ENCODE data around the gene IL10RB.

DNA sequence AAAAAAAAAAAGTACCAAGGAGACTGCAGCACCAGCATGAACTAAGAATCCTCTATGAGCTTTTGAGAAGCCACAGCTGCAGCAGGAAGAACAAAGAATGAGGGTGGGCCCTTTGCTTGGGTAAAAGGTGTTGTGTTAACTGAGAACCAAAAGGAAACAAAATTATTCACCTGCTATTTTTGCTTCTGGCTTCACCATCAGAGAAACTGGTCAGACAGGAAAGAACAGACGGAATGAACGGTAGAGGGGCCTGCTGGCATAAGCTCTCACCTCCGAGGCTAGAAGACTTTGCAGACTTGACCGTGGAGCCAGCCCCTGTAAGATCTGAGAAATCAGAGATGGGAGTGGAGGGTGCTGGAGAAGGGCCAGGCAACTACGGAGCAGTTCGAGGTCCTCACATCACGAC lies 27.6 kb downstream of the IL10RB start:
- TF ChIP-seq, protein P1, sequence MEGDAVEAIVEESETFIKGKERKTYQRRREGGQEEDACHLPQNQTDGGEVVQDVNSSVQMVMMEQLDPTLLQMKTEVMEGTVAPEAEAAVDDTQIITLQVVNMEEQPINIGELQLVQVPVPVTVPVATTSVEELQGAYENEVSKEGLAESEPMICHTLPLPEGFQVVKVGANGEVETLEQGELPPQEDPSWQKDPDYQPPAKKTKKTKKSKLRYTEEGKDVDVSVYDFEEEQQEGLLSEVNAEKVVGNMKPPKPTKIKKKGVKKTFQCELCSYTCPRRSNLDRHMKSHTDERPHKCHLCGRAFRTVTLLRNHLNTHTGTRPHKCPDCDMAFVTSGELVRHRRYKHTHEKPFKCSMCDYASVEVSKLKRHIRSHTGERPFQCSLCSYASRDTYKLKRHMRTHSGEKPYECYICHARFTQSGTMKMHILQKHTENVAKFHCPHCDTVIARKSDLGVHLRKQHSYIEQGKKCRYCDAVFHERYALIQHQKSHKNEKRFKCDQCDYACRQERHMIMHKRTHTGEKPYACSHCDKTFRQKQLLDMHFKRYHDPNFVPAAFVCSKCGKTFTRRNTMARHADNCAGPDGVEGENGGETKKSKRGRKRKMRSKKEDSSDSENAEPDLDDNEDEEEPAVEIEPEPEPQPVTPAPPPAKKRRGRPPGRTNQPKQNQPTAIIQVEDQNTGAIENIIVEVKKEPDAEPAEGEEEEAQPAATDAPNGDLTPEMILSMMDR (IDR thresholded peaks at IDR 0.05; ENCODE audit: poor library complexity): no peak
- TF ChIP-seq EZH2 (IDR thresholded peaks at IDR 0.05; ENCODE audit: borderline replicate concordance) (no peak), EZH2phosphoT487 (IDR thresholded peaks at IDR 0.05; ENCODE audit: low read depth, severe bottlenecking, unreplicated experiment) (no peak)

Data from hepatocyte (in vitro differentiated cells).